ENCODE results near the gene WDR54. TPM values are rescaled to one million over a fixed set of nuclear protein-coding genes. Genes with fewer than 3 reads are reported as not detected.

WDR54 gene
- total RNA-seq, 6 donors from 2014 or later, result 8.4 to 28.2 (median 13.3) TPM

DNA sequence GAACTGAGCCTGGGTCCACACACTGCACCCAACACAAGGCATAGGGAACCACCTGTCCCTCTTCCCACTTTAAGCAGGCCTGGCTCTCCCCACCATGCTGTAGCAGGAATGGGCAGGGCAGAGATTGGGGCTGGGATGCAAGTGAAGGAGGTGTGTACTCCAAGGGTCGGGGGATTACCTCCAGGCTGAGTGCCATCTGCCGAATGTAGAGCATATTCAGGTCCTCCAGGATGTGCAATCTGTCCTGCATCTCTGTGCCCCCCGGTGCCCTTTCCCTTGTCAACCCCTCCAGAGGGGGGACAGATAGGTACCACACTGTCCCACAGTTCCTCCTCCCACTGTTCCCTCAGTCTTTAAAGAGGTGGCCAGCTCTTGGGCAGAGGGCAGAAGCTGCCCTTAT lies 17.8 kb downstream of the WDR54 start:
- ATAC-seq (ENCODE audit: low FRiP score in 2 of 2), result no peak
- H3K4me3 ChIP-seq, result peak overlapping the region in 3 of 4 donors; percentile 42 to 64 (median 59)
- H3K27ac ChIP-seq, result peak overlapping the region; percentile 74 to 88 (median 84)
- H3K36me3 ChIP-seq, result no peaks in the 10 kb centered on the region
- TF ChIP-seq POLR2AphosphoS5 (IDR thresholded peaks at IDR 0.05), result no peak
- TF ChIP-seq, protein P1, sequence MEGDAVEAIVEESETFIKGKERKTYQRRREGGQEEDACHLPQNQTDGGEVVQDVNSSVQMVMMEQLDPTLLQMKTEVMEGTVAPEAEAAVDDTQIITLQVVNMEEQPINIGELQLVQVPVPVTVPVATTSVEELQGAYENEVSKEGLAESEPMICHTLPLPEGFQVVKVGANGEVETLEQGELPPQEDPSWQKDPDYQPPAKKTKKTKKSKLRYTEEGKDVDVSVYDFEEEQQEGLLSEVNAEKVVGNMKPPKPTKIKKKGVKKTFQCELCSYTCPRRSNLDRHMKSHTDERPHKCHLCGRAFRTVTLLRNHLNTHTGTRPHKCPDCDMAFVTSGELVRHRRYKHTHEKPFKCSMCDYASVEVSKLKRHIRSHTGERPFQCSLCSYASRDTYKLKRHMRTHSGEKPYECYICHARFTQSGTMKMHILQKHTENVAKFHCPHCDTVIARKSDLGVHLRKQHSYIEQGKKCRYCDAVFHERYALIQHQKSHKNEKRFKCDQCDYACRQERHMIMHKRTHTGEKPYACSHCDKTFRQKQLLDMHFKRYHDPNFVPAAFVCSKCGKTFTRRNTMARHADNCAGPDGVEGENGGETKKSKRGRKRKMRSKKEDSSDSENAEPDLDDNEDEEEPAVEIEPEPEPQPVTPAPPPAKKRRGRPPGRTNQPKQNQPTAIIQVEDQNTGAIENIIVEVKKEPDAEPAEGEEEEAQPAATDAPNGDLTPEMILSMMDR (IDR thresholded peaks at IDR 0.05), result no peak
- TF ChIP-seq EP300 (IDR thresholded peaks at IDR 0.05), result no peak
- TF ChIP-seq POLR2A (IDR thresholded peaks at IDR 0.05), result no peak
- H3K4me1 ChIP-seq, result peaks cover 22 to 50% (median 30%) of the 10 kb centered on the region in 4 donors
- peaks cover 0 to 9% (median 3%) of the 10 kb centered on the region in 4 donors for H3K27me3 ChIP-seq
- 20 to 45% methylated on average over 3 of the region's 3 CpGs for WGBS, 2 donors
- no peaks in the 10 kb centered on the region for H3K9me3 ChIP-seq
- no peak for DNase-seq

DNA sequence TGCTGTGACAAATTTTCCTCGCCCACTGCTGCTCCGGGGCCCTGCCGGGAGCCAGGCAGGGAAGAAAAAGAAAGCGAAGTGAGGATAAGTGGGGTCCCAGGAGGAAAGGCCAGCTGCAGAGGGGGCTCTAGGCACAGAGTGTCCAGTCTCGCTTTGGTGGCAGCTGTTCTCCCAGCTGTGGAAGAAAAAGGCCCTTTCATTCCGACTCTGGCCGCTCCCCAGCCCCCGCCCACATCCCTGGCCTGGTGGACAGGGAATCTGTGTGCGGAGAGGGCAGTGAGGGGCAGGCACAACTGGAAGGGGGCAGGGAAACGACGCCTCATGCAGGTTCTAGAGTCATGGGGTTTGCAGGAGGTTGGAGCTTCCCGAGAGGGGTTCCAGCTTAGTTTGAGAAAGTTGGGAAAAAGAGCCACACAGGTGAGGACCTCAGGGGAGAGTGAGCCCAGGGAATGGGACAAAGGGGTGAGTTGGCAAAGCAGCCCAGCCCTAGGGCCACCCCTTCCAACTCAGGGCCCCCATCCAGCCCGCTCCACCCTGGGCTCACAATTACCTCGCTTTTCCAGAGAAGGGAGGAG lies 18.4 kb downstream of the WDR54 start:
- no peaks in the 10 kb centered on the region for H3K9me3 ChIP-seq
- peak in 1 of 2 donors; percentile 86 for DNase-seq
- H3K4me3 ChIP-seq, result peak overlapping the region; percentile 1 to 64 (median 50)
- peaks cover 22 to 50% (median 30%) of the 10 kb centered on the region in 4 donors for H3K4me1 ChIP-seq
- TF ChIP-seq EP300 (IDR thresholded peaks at IDR 0.05) (no peak), POLR2A (IDR thresholded peaks at IDR 0.05) (no peak), POLR2AphosphoS5 (IDR thresholded peaks at IDR 0.05) (no peak)
- TF ChIP-seq, protein P1 (IDR thresholded peaks at IDR 0.05), result no peak
- peaks cover 0 to 9% (median 3%) of the 10 kb centered on the region in 4 donors for H3K27me3 ChIP-seq
- 16 to 25% methylated on average over 14 of the region's 14 CpGs for WGBS, 2 donors
- H3K36me3 ChIP-seq, result no peaks in the 10 kb centered on the region
- peak overlapping the region; percentile 74 to 88 (median 84) for H3K27ac ChIP-seq
- peak; percentile 0 to 43 for ATAC-seq (ENCODE audit: low FRiP score in 2 of 2)

DNA sequence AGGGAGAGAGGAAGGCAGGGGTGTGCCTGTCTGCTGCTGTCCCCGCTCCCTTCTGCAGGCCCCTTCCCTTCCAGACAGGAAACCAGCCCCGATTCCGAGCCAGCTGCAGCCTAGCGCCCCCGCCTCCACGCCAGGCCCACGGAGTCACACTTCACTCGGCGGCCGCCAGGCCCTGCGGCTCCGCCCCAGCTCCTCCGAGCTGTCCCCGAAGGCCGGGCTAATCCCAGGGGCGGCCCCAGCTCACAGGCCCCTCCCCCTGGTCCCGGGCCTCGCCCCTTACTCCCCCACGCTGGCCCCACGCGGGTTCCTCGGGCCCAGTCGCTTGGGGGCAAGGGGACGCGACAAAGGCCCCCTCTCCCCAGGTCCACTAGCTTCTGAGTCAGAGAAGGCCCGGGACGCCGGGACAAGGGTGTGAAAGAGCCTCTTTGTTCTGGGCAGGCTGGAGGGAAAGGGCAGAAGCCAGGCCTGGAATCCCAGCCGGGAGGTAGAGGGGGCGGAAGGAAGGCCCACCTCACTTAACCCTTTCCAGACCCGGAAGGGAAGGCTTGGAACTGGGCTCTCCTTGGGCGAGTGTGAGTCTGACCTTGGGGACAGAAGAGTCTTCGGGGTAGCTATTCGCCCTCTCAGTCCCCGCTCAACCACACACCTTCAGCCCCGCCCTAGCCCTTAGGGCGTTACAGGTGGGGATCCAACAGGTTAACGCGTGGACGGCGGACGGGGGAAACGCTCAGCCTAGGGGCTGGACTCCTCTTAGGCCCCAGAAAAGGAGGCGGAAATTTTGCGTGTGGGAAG lies 19.0 kb downstream of the WDR54 start:
- Histone ChIP-seq H3K9me3 (no peaks in the 10 kb centered on the region), H3K27ac (peak overlapping the region; percentile 74 to 88 (median 84)), H3K27me3 (peaks cover 0 to 9% (median 3%) of the 10 kb centered on the region in 4 donors), H3K4me1 (peaks cover 22 to 50% (median 30%) of the 10 kb centered on the region in 4 donors), H3K36me3 (no peaks in the 10 kb centered on the region), H3K4me3 (peak overlapping the region; percentile 1 to 64 (median 50))
- DNase-seq (peak; percentile 88 to 95), ATAC-seq (ENCODE audit: low FRiP score in 2 of 2) (peak; percentile 95 to 96)
- peak in 2 of 4 donors; percentile 44 to 47 for TF ChIP-seq POLR2A (IDR thresholded peaks at IDR 0.05)
- TF ChIP-seq, protein P1 (IDR thresholded peaks at IDR 0.05), result peak in 5 of 6 experiments; percentile 40 to 74 (median 63)
- TF ChIP-seq POLR2AphosphoS5 (IDR thresholded peaks at IDR 0.05), result peak in 1 of 2 donors; percentile 35
- no peak for TF ChIP-seq EP300 (IDR thresholded peaks at IDR 0.05)
- 12 to 52% methylated on average over 16 to 45 of the region's 45 CpGs for WGBS, 2 donors

DNA sequence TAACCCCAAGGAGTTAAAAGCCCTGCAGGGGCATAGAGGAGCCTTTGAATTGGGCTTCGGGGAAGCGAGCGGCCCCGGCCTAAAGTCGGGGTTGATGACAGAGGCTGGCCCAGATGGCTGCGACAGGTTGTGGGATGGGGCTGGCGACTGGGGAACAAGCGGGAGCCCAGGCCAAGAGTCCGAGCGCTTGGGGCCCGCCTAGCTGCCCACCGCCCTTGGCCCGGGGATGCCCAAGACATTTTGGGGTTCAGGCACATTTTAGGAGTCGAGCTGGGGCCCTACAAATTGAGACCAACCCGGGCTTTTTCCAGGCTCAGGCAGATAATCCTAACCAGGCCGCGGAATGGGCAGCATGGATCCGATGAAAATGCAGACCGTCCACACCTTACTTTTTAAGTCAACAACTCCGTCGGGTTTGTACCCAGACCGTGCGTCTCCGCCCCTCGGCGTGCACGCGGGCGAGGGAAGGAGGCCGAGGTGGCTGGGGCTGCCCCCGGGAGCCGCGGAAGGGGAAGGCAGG lies 19.7 kb downstream of the WDR54 start:
- ATAC-seq (ENCODE audit: low FRiP score in 2 of 2) (peak; percentile 20 to 31), DNase-seq (peak in 1 of 2 donors; percentile 78)
- Histone ChIP-seq H3K27ac (peak overlapping the region; percentile 74 to 88 (median 84)), H3K36me3 (no peaks in the 10 kb centered on the region), H3K9me3 (no peaks in the 10 kb centered on the region), H3K4me3 (peak overlapping the region; percentile 22 to 64 (median 50)), H3K4me1 (peaks cover 22 to 50% (median 30%) of the 10 kb centered on the region in 4 donors), H3K27me3 (peaks cover 0 to 9% (median 3%) of the 10 kb centered on the region in 4 donors)
- 33 to 47% methylated on average over 12 to 32 of the region's 33 CpGs for WGBS, 2 donors
- TF ChIP-seq POLR2A (IDR thresholded peaks at IDR 0.05), result no peak
- TF ChIP-seq EP300 (IDR thresholded peaks at IDR 0.05), result no peak
- TF ChIP-seq, protein P1 (IDR thresholded peaks at IDR 0.05), result no peak
- no peak for TF ChIP-seq POLR2AphosphoS5 (IDR thresholded peaks at IDR 0.05)
